NCI-H1930 (cell line): ENCODE data around the gene SH3GLB1.
A peak's percentile ranks its signal among the peaks of the same experiment; 100 is the strongest.
"Not testable (repeated sequence)": the region's sequence is repeated elsewhere in the genome, so short reads cannot be mapped to it uniquely, and the experiment has no call there.

ENCODE experiments used
- DNase-seq, 2 experiments: peaks; one replicate each; lab custom pipeline; 2025; lab: John Stamatoyannopoulos, UW

The SH3GLB1 gene

GRCh38 chr1:86704458-86704971 lies at the start of gene SH3GLB1:
TSS of gene SH3GLB1 (plus strand) at chr1:86704576. CDS start at chr1:86704900, 324 bp downstream.
- peak; percentile 81 to 90 for DNase-seq

- DNase-seq: not testable (repeated sequence)
These were observed 46.0 kb upstream of the SH3GLB1 start for GRCh38 chr1:86658381-86658780.

DNA sequence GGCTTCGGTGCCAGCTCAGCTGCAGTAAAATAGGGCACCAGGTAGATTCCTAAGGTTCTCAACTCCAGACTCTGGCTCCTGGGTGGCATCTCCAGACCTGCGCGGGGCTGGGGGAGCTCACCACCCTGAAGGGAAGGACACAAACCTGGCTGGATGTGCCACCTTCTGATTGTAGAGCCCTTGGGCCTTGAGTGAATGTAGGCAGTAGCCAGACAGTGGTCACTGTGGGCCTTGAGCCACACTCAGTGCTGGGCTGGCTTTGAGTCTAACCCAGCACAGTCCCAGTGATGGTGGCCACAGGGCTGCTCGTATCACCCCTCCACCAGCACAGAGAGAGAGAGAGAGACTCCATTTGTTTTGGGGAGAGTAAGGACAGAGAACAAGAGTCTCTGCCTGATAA lies 38.0 kb upstream of the SH3GLB1 start:
- DNase-seq: no peak

GRCh38 chr1:86687595-86687994 lies 16.8 kb upstream of the SH3GLB1 start:
- no peak for DNase-seq

DNA sequence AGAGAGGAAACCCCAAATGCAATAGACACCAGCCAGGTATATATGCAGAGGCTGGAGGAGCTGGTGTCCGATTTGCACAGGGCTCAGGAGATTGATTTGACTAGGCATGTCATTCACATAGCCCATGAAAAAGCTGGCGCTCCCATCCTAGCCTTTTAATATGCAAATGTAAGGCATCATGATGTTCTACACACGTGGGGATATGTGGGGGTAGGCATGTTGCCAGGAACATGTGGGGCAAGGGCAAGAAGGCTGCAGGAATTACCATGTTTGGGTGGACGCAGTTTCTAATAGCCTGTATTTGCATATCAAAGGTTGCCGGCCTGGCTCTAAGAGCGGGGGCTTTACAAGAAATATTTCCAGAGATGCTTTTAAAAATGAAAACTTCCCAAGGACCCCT lies 11.7 kb upstream of the SH3GLB1 start:
- no peak for DNase-seq

DNA sequence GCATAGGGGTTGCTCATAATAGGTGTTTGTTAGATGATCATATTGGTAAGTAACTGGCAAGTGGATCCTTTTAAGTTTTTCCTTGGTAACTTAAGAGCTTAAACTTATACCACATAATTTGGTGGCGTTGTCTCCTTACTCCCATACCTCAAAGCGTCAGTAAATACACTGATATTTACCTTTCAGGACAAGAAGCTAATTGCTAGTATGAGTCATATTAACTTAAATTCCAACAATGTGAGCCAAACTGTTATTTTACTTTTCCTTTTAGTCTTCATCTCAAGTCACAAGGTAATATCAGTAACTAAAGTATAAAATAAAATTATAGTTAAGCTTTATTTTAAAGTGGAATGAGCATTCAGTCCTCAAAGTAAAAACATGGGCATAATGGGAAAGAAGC lies 9.0 kb upstream of the SH3GLB1 start:
- no peak for DNase-seq

GRCh38 chr1:86696522-86696921 lies 7.9 kb upstream of the SH3GLB1 start:
- DNase-seq: no peak

DNA sequence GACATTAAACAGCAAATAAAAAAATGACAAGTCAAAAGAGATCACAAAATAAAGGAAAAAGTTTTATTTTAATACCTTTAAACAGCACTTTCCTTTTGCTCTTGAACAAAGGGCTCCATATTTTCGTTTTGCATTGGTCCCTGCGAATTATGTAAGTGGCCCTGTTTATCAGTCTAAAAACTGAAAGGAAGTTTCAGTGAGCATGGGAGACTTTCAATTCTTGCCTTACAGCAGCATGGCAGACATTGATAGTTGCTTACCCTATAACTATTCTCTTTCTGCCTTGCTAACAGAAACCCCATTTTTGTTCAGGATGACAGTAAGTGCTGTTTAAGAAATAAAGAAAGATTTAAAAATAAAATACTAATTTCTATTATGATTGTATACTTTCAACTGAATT lies 5.2 kb upstream of the SH3GLB1 start:
- no peak for DNase-seq

GRCh38 chr1:86701731-86702130 lies 2.6 kb upstream of the SH3GLB1 start:
- DNase-seq: no peak

DNA sequence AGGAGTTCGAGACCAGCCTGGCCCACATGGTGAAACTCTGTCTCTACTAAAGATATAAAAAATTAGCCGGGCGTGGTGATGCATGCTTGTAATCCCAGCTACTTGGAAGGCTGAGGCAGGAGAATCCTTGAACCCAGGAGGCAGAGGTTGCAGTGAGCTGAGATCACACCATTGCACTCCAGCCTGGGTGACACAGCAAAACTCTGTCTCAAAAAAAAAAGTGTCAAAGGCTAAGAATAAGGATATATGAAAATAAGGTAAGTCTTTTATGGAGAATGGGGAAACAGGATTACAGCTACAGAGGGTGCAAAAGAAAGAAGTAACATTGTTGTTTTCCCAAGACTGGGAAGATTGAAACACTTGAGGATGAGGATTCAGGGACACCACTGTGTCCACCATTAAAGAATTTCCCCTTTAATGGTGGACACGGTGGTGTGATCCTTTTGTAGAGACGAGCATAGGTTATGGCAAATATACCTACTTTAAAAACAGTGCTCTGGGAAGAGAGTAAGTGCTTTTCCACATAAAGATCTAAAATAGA lies 1.4 kb upstream of the SH3GLB1 start:
- not testable (repeated sequence) for DNase-seq

DNA sequence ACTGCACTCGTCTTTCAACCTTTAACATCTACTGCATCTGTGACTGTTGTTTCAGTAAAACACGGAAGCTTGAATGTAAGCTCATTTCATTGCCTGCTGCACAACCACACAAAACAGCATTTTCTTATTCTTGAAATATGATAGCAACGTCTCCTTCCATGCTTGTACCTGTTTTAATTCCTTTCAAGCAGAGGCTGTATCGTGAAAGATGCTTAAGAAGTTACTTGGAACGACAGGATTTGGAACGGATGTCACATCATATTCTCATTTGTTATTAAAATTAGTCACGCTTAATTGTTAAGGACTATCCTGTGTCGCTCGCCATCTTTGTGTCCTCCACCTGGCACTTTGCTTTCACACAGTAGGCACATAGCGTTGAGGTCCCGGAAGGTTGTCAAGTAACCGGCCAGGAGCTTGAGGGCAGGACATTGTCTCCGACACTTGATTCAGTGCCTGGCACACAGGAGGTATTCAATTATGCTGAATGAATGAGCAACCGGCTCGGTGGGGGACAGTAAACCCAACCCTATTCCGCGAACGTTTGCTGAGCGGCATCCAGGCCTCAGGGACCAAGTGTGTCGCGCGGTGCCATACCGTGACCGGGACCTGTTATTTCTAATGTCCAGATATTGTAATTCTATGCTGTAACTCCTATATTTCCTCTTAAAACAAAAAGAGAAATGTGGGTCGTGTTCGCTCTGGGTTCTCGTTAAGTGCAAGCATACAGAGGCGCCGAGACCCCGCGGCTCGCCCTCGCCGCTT lies 499 bp upstream of the SH3GLB1 start:
- peak; percentile 40 to 59 for DNase-seq

GRCh38 chr1:86704972-86705664 lies 742 bp downstream of the SH3GLB1 start:
- DNase-seq: no peak

- no peak for DNase-seq
These were observed 1.2 kb downstream of the SH3GLB1 start for GRCh38 chr1:86705665-86705985.

GRCh38 chr1:86706018-86706635 lies 1.8 kb downstream of the SH3GLB1 start:
- no peak for DNase-seq

GRCh38 chr1:86708920-86709319 lies 4.5 kb downstream of the SH3GLB1 start:
- DNase-seq: no peak

DNA sequence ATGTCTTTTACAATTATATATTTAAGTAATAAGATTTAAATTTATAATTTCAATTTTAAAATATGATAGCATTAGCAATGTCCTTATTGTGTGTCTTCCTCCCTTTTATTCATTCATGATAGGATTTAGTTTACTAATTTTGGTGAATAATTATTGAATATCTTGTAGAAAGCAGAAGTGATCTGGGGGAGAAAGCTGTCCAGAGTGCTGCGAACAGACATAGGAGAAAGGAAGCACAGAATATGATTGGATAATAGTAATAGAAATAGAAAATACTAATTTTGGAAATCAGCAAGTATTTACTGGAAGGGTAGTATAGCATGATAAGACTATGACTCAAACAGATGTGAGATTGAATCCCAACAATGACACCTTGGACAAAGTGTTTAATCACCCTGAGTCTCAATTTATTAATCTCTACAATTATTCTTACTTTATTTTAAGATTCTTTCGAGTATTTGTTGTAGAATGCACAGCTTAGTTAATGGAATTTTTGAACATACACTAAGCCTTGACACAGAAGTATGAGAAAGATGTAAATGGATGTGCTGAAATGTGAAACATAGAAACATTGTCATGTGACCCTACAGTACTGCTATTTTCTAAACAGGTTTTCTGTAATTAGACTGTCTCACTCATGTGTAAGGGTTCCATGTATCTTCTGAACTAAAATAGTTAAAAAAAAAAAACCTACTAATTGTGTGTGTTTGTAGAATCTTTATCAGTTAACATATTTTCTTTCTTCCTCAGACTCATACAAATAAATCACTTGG lies 7.9 kb downstream of the SH3GLB1 start:
- no peak for DNase-seq

DNA sequence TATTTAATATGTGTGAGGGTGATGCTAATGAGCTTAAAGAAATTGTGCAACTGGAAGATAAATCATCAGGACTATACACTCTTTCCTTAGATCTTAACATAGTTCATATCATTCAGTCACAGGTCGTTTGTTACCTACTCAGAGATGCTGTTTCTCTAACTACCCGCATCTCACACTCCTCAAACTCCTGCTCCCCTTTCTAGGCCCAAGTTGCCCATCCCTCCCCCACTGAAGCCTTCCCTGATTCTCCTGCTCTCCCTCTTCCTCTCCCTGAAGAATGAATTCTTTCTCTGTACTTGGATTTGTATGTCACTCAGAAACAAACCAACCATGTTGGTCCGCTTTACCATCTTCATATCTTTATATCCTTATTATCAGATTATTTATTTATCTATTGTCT lies 9.1 kb downstream of the SH3GLB1 start:
- no peak for DNase-seq

DNA sequence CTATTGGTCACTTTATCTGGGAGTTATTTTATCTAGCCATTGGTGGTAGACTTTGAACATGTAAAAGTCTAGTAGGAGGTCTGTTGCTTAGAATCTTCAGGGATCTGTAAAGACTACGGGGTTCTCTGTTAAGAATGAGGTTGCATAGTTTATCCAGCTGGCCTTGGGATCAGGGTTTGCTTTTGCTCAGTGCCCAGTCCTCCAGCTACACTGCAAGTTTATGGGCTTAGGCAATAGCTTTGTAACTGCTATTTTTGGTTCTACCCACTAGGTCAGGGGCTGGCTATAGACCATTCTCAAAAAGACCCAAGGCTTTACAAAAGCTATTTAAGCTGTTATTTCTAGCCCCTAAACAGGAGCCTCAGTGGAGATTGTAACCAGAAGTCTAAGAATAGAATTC lies 9.8 kb downstream of the SH3GLB1 start:
- DNase-seq: no peak

DNA sequence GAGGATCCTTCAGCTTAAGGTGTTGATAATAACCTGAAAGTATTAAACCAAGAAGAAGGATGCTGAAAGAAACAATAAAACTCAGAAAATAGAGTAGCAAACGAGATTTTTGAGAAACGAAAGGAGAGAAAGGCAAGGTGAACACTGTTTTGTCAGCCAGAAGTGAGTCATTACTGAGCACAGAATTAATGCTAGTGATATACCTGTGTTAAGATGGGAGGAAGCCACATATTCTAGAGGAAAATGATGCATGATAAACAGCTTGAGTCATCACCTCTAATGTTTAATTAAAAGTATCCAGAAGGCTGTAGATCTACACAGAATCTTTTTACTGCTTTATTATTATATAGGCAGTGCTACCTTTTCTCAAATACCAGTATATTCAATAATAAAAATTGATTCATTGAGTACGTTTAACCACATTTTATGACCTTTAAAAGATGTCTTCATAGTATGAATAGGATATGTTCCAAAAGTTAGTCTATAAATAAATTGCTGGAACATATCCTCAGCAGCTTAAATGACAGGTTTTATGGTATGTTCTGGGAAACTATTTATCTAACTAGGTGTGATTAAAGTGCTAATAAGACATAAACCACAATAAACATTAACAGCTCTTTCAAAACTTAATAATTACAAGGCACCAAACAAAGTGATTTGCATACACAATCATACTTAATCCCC lies 10.3 kb downstream of the SH3GLB1 start:
- no peak for DNase-seq

- DNase-seq: no peak
These were observed 14.4 kb downstream of the SH3GLB1 start for GRCh38 chr1:86718786-86719185.

DNA sequence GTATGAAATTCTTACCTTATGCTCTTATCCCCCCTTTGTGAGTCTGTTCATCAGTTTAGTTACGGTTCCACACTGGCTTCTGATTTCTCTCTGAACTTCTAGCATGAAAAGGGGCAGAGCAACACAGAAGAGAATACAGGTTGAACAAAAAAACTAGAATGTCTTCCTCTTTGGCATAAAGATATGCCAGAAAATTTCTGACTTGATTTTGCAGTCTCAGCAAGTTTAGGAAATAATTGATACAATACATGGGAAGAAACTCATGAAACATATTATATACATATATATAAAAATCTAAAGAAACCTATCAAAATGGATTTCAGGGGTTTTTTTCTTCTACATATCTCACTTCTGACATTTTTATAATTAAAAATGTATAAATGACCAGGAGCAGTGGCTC lies 27.0 kb downstream of the SH3GLB1 start:
- DNase-seq: no peak
